CD14-positive monocyte (primary cell): ENCODE results near the gene CMTM2. TPM values are rescaled to one million over a fixed set of nuclear protein-coding genes. Genes with fewer than 3 reads are reported as not detected.

ENCODE experiments used
- DNase-seq, 3 donors: peaks; one replicate each; pipeline ENCODE4 v3.0.0-alpha.2; 2011 to 2022
- H2AFZ ChIP-seq: 2 replicates; pipeline ENCODE4 v1.6.0; 2012; ENCODE audit warnings: mild to moderate bottlenecking, low read depth, low read length, inconsistent platforms; ENCODE audit not compliant: insufficient read depth, poor library complexity, severe bottlenecking
- H3K27ac ChIP-seq, 2 donors: 1 replicate in 1 of 2; 2 replicates in 1 of 2; pipeline ENCODE4 v1.5.1; 2012 to 2013; ENCODE audit warnings: low read length in 2 of 2, control low read depth in 1 of 2, inconsistent platforms in 1 of 2, low read depth in 1 of 2, mild to moderate bottlenecking in 1 of 2
- H3K27me3 ChIP-seq, 2 donors: one replicate each; pipeline versions ENCODE4 v1.6.0 to v1.6.1; 2011 to 2013; ENCODE audit warnings: low read length in 2 of 2; ENCODE audit not compliant: control insufficient read depth in 2 of 2, insufficient read depth in 2 of 2
- H3K36me3 ChIP-seq, 2 donors: replicated peaks in 1 of 2; 1 replicate in 1 of 2; 2 replicates in 1 of 2; pipeline versions ENCODE4 v1.5.1 to v1.6.1; 2012 to 2013; ENCODE audit warnings: low read length in 2 of 2, control low read depth in 1 of 2, inconsistent platforms in 1 of 2, mild to moderate bottlenecking in 1 of 2; ENCODE audit not compliant: insufficient read depth in 2 of 2, control insufficient read depth in 1 of 2
- H3K4me1 ChIP-seq, 2 donors: 1 replicate in 1 of 2; 2 replicates in 1 of 2; pipeline versions ENCODE4 v1.5.1 to v1.6.1; 2012 to 2013; ENCODE audit warnings: low read length in 2 of 2, control low read depth in 1 of 2, inconsistent platforms in 1 of 2, mild to moderate bottlenecking in 1 of 2, moderate library complexity in 1 of 2; ENCODE audit not compliant: insufficient read depth in 2 of 2, control insufficient read depth in 1 of 2
- H3K4me2 ChIP-seq: replicated peaks from 2 replicates; pipeline ENCODE3; 2012; ENCODE audit warnings: low read length, moderate library complexity, mild to moderate bottlenecking; ENCODE audit not compliant: poor library complexity, severe bottlenecking; ENCODE audit errors: extremely low read depth
- H3K4me3 ChIP-seq, 3 experiments: fragments of 200-600 bp in 1 of 3; sonication (generic) in 1 of 3; replicated peaks in 1 of 3; 1 replicate in 2 of 3; 2 replicates in 1 of 3; pipeline ENCODE4 v1.5.1; 2011 to 2013; ENCODE audit warnings: low read length in 3 of 3, mild to moderate bottlenecking in 3 of 3, control low read depth in 2 of 3, low read depth in 2 of 3, inconsistent platforms in 1 of 3, moderate library complexity in 1 of 3
- H3K79me2 ChIP-seq: 2 replicates; pipeline ENCODE4 v1.6.0; 2012; ENCODE audit warnings: mild to moderate bottlenecking, control low read depth, inconsistent platforms, low read length, moderate library complexity; ENCODE audit not compliant: insufficient read depth
- H3K9ac ChIP-seq: 2 replicates; pipeline ENCODE4 v1.6.0; 2017; ENCODE audit warnings: low read length, mild to moderate bottlenecking; ENCODE audit not compliant: insufficient read depth, poor library complexity, severe bottlenecking
- H3K9me3 ChIP-seq, 2 donors: replicated peaks in 1 of 2; 1 replicate in 1 of 2; 2 replicates in 1 of 2; pipeline versions ENCODE4 v1.5.1 to v1.6.1; 2012 to 2013; ENCODE audit warnings: low read length in 2 of 2, control low read depth in 1 of 2; ENCODE audit not compliant: control insufficient read depth in 1 of 2, insufficient read depth in 1 of 2
- H4K20me1 ChIP-seq: 2 replicates; pipeline ENCODE4 v1.6.0; 2012; ENCODE audit warnings: mild to moderate bottlenecking, low read length, control low read depth, moderate library complexity; ENCODE audit not compliant: insufficient read depth
- H3K27ac Mint-ChIP-seq, 7 donors: one replicate each; pipeline ENCODE4 v1.8.0; 2020; ENCODE audit warnings: mild to moderate bottlenecking in 7 of 7, mixed read lengths in 7 of 7, moderate library complexity in 6 of 7, inconsistent platforms in 2 of 7
- H3K27me3 Mint-ChIP-seq, 3 donors: one replicate each; pipeline ENCODE4 v1.8.0; 2021 to 2022; ENCODE audit warnings: low read depth in 3 of 3, mild to moderate bottlenecking in 3 of 3, mixed read lengths in 3 of 3, moderate library complexity in 3 of 3, inconsistent platforms in 1 of 3
- H3K36me3 Mint-ChIP-seq, 2 donors: one replicate each; pipeline ENCODE4 v1.8.0; 2020; ENCODE audit warnings: mixed read lengths in 2 of 2, inconsistent platforms in 1 of 2, mild to moderate bottlenecking in 1 of 2
- H3K4me1 Mint-ChIP-seq: one replicate; pipeline ENCODE4 v1.8.0; 2020; ENCODE audit warnings: mild to moderate bottlenecking, mixed read lengths
- H3K4me3 Mint-ChIP-seq, 2 donors: one replicate each; pipeline ENCODE4 v1.8.0; 2020; ENCODE audit warnings: mild to moderate bottlenecking in 2 of 2, mixed read lengths in 2 of 2, moderate library complexity in 1 of 2
- H3K9me3 Mint-ChIP-seq, 7 donors: one replicate each; pipeline ENCODE4 v1.8.0; 2020 to 2022; ENCODE audit warnings: mixed read lengths in 7 of 7, mild to moderate bottlenecking in 6 of 7, moderate library complexity in 6 of 7, inconsistent platforms in 2 of 7
- WGBS: methylation state at CpG from one replicate; pipeline ENCODE4 v1.1.5; 2013; ENCODE audit warnings: missing lambda C conversion rate; ENCODE audit not compliant: insufficient coverage; 5-methylcytosine and 5-hydroxymethylcytosine counted together
- intact Hi-C, 2 donors: fragments of 100-400 bp; cut with micrococcal nuclease; formaldehyde crosslinking; loops; one replicate each; pipeline versions ENCODE4 v1.15.0 to v1.15.1; 2023
- polyA plus RNA-seq, 3 donors: library from polyadenylated mRNA; depleted of rRNA in 1 of 3; unstranded in 2 of 3; stranded (reverse) in 1 of 3; fragments of 300-500 nt in 2 of 3; fragments of >200 nt in 1 of 3; fragmentation: Illumina TruSeq in 2 of 3; gene quantifications; 1 replicate in 2 of 3; 2 replicates in 1 of 3; pipeline ENCODE4 v1.2.3, GENCODE V29; 2012 to 2021
- TF ChIP-seq, protein P1 (sequence below): fragments of 200-600 bp; IDR thresholded peaks from one replicate; pipeline ENCODE4 v1.8.0; 2022; ENCODE audit warnings: antibody characterized with exemption, mild to moderate bottlenecking

Gene CMTM2
- polyA plus RNA-seq, 3 donors: 11.0 to 41.6 (median 39.1) TPM

- H3K4me1 ChIP-seq: peaks cover 0 to 3% of the 10 kb centered on the region in 2 donors
- no peaks in the 10 kb centered on the region for H3K9me3 ChIP-seq
- no peaks in the 10 kb centered on the region for H4K20me1 ChIP-seq
- TF ChIP-seq, protein P1, sequence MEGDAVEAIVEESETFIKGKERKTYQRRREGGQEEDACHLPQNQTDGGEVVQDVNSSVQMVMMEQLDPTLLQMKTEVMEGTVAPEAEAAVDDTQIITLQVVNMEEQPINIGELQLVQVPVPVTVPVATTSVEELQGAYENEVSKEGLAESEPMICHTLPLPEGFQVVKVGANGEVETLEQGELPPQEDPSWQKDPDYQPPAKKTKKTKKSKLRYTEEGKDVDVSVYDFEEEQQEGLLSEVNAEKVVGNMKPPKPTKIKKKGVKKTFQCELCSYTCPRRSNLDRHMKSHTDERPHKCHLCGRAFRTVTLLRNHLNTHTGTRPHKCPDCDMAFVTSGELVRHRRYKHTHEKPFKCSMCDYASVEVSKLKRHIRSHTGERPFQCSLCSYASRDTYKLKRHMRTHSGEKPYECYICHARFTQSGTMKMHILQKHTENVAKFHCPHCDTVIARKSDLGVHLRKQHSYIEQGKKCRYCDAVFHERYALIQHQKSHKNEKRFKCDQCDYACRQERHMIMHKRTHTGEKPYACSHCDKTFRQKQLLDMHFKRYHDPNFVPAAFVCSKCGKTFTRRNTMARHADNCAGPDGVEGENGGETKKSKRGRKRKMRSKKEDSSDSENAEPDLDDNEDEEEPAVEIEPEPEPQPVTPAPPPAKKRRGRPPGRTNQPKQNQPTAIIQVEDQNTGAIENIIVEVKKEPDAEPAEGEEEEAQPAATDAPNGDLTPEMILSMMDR: no peak
- H3K79me2 ChIP-seq: no peaks in the 10 kb centered on the region
- Mint-ChIP-seq H3K4me3 (no peak overlapping the region), H3K36me3 (peaks cover 84 to 92% of the 10 kb centered on the region in 2 donors), H3K27ac (peak overlapping the region in 2 of 7 donors; percentile 2 to 44), H3K9me3 (no peaks in the 10 kb centered on the region), H3K4me1 (peaks cover 18% of the 10 kb centered on the region), H3K27me3 (peaks cover 0 to 2% (median 0%) of the 10 kb centered on the region in 3 donors)
- peaks cover 52 to 89% of the 10 kb centered on the region in 2 donors for H3K36me3 ChIP-seq
- H3K27me3 ChIP-seq: no peaks in the 10 kb centered on the region
- H3K27ac ChIP-seq: no peak overlapping the region
- no peak overlapping the region for H3K4me2 ChIP-seq
- H3K4me3 ChIP-seq: no peak overlapping the region
- H2AFZ ChIP-seq: no peak overlapping the region
- DNase-seq: no peak
- 97% methylated on average over 2 of the region's 2 CpGs for WGBS
- no peak overlapping the region for H3K9ac ChIP-seq
- intact Hi-C loops: no loop called here
Observed at GRCh38 chr16:66537236-66537635, 42.0 kb upstream of the CMTM2 start.

- H3K27me3 ChIP-seq: no peaks in the 10 kb centered on the region
Observed at GRCh38 chr16:66538910-66539309, 40.4 kb upstream of the CMTM2 start.

More at GRCh38 chr16:66538910-66539309, 40.4 kb upstream of the CMTM2 start:
- no CpG with 5 or more reads among the region's 5 CpGs for WGBS
- Histone ChIP-seq H3K36me3 (peaks cover 51 to 87% of the 10 kb centered on the region in 2 donors), H3K4me2 (no peak overlapping the region), H4K20me1 (no peaks in the 10 kb centered on the region), H3K4me3 (no peak overlapping the region), H3K4me1 (peaks cover 9 to 12% of the 10 kb centered on the region in 2 donors), H3K27ac (no peak overlapping the region), H3K9ac (no peak overlapping the region), H3K9me3 (no peaks in the 10 kb centered on the region), H2AFZ (no peak overlapping the region), H3K79me2 (peaks cover 4% of the 10 kb centered on the region)
- DNase-seq: no peak
- Mint-ChIP-seq H3K9me3 (no peaks in the 10 kb centered on the region), H3K27ac (peak overlapping the region in 2 of 7 donors; percentile 54 to 62), H3K27me3 (peaks cover 0 to 2% (median 0%) of the 10 kb centered on the region in 3 donors), H3K4me3 (no peak overlapping the region), H3K36me3 (peaks cover 80 to 90% of the 10 kb centered on the region in 2 donors), H3K4me1 (peaks cover 26% of the 10 kb centered on the region)
- TF ChIP-seq, protein P1: no peak
- intact Hi-C loops: no loop called here
